ENCODE measurements around the gene BDH2.

BDH2 gene

GRCh38 chr4:103075894-103076746, 23.5 kb downstream of the BDH2 start:
- no peak for TF ChIP-seq CTCF (IDR thresholded peaks at IDR 0.05; ENCODE audit: extremely low read depth, insufficient read depth, missing control alignments)
- DNase-seq (ENCODE audit: low spot score) = peak; percentile 71
- in situ Hi-C loops (cut with MboI; ENCODE audit: low pct_unique_long_range_greater_than_20kb, low sequenced_read_pairs, unreplicated experiment) = no loop called here

- in situ Hi-C loops (cut with MboI; ENCODE audit: low pct_unique_long_range_greater_than_20kb, low sequenced_read_pairs, unreplicated experiment) = no loop called here
- no peak for TF ChIP-seq CTCF (IDR thresholded peaks at IDR 0.05; ENCODE audit: extremely low read depth, insufficient read depth, missing control alignments)
- DNase-seq (ENCODE audit: low spot score) = peak; percentile 17
These were observed 24.2 kb downstream of the BDH2 start for GRCh38 chr4:103075435-103075893.

GRCh38 chr4:103074744-103075434, 24.7 kb downstream of the BDH2 start:
- in situ Hi-C loops (cut with MboI; ENCODE audit: low pct_unique_long_range_greater_than_20kb, low sequenced_read_pairs, unreplicated experiment) = no loop called here
- TF ChIP-seq CTCF (IDR thresholded peaks at IDR 0.05; ENCODE audit: extremely low read depth, insufficient read depth, missing control alignments) = no peak
- peak; percentile 35 for DNase-seq (ENCODE audit: low spot score)

GRCh38 chr4:103073792-103074438, 25.7 kb downstream of the BDH2 start:
- TF ChIP-seq CTCF (IDR thresholded peaks at IDR 0.05; ENCODE audit: extremely low read depth, insufficient read depth, missing control alignments) = no peak
- no peak for DNase-seq (ENCODE audit: low spot score)
- in situ Hi-C loops (cut with MboI; ENCODE audit: low pct_unique_long_range_greater_than_20kb, low sequenced_read_pairs, unreplicated experiment) = no loop called here

- no peak for TF ChIP-seq CTCF (IDR thresholded peaks at IDR 0.05; ENCODE audit: extremely low read depth, insufficient read depth, missing control alignments)
- in situ Hi-C loops (cut with MboI; ENCODE audit: low pct_unique_long_range_greater_than_20kb, low sequenced_read_pairs, unreplicated experiment) = no loop called here
- no peak for DNase-seq (ENCODE audit: low spot score)
These were observed 31.6 kb downstream of the BDH2 start for GRCh38 chr4:103067841-103068547.

Measured in GM13977 (cell line).